GM18868 (cell line): ENCODE measurements around the gene P4HA2.

Experiments used
- ATAC-seq: cut with Tn5 transposase; IDR thresholded peaks from one replicate; pipeline ENCODE4 v1.9.1; 2021; ENCODE audit warnings: mild to moderate bottlenecking, moderate library complexity; ENCODE audit not compliant: unreplicated experiment

P4HA2 gene

DNA sequence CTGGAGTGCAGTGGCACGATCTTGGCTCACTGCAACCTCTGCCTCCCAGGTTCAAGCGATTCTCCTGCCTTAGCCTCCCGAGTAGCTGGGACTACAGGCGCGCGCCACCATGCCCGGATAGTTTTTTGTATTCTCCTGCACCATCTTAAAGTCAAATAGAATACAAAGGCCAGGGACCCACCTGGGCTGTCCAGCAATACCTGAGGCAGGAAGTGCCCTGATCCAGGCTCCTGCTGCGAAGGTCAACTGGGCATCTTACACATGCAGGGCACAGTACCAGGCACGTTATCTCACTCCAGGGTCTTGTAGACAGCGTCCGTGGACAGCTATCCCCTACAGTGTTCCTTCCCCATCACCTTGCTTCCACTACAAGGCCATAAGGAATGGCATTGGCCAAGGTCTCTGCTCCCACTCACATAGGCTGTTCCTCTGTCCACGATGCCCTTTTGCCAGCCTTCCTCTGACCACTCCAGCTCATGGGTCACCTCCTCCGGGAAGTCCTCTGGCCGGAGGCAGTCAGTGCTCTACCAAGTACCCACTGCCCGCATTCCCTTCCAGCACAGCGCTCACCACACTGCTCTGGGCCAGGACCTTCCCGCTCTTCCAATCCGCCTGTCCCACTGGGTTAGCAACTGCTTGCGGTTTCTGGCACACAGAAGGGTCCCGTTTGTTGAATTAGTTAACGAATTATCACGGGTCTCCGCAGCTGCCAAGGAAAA lies 978 bp downstream of the P4HA2 start:
- ATAC-seq: no peak

DNA sequence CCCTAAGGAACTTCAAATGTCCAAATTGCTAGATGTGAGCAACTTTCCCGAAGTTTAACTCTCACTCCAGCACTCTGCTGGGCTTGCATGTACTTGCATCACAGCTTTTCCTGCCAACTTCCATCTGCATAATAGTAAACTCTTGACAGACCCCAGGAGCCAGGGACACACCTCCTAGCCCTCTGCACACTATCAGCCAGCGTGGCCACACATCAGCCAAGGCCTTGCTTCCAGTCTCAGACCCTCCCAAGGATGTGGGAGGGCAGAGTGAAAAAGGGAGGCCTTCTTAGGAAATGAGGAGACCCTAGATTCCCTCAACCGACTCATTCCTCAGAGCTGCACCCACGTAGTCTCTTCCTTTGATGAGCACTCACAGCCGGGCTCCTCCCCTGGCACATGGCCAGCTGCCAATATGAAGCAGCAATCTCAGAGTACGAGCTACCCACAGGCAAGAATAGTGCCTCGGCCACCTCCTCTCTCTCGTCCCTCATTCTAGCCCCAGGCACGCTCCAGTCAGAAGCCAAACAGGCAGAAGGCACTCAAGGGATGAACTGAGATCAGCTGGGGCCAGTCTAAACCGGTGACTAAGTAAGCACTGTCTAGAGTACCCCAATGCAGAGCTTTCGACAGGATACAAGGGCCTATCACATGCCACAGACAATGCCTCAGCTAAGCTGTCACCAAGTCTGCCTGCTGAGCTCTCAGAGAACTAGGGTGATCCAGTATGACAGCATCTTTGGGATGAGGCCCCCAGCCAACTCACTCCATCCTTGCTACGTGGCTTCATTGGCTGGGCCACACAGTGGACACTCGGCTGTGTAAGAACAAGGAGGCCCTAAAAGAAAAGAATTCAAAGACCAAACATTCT lies 2.3 kb downstream of the P4HA2 start:
- no peak for ATAC-seq

DNA sequence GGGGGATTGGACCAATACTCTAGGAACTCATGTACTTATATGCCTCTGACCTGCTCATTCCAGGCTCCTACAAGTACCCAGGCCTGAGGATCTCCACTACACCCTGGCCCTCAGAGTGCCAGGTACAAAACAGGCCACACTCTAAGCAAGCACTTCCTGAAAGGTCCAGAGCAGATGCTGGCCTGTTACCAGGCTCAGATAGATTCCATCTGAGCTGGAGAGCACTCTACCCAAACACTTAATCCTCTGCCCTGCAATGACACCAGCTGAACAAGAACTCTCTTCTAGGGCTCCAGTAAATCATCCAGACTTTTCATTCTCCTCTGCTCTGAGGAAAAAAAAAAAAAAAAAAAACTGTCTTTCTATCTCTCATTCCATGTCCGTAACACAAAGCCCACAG lies 2.9 kb downstream of the P4HA2 start:
- ATAC-seq: no peak

DNA sequence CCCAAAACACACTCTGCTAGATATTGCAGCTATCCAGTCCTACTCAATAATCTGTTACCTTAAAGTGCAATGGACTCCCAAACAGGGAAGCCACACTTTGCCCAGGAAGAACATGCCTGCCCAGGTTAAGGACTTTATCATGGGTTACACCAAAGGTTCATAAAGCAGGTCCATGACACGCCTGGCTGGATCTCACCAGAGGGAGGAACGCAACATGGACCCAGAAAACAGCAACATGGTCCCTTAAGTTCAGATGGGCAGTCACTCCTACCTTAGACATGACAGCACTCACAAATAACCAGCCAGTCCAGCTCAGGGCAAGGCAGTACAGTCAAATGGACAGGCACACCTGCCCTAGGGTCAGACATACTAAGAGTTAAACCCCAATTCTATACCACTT lies 3.8 kb downstream of the P4HA2 start:
- no peak for ATAC-seq

DNA sequence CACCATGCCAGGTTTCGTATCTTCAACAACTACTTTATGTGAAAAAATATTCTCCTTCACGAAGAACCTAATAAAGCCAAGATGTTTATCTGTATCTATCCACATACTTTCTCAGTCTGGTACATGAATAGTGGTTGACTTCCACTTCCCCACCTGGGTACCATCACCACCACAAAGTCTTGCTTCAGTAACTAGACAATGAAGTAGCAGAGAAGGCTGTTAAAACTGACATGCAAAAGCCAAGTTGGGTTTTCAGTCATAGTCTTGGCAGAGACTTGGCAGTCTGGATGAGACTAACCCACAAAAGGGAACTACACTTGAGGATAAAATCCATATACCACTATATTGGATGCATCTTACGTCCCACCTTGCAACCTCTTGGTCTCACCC lies 5.0 kb downstream of the P4HA2 start:
- peak; percentile 90 for ATAC-seq

DNA sequence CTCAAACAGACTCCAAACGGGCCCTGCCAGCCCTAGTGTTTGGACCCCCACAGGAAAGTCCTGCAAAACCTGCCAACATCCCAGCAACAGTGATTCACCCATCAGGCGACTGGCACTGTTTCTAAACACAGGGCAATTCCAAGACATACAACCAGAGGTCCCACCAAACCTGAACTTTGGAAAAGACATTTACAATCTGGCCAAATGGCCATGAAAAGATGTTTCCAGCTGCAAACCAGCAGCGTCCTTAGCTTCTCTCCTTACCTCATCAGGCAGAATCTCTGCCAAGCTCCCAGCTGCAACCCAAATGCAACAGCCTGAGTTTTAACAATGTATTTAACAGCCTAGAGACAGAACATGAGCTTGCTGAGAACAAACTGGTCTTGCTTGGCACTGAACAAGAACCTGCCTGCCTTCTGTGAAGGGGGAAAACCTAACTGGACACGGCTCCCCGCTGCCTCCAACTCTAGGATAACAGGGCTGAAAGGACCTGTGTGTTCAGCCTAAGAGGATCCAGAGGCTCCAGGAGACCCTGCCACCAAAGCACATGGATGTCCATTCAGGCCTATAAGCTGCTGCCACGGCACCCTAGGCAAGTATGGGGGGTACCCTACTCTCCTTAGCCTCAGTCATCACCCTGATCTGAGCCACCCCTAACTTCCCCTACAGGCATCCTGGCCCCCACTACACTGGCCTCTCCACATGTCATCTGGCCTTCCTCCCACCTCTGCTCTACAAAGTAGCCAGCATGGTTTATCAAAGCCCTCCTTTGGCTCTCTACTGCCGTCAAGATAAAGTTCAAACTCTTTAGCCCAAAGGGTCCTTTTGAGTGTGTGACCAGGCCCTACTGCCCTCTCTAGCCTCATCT lies 5.6 kb downstream of the P4HA2 start:
- ATAC-seq: no peak

DNA sequence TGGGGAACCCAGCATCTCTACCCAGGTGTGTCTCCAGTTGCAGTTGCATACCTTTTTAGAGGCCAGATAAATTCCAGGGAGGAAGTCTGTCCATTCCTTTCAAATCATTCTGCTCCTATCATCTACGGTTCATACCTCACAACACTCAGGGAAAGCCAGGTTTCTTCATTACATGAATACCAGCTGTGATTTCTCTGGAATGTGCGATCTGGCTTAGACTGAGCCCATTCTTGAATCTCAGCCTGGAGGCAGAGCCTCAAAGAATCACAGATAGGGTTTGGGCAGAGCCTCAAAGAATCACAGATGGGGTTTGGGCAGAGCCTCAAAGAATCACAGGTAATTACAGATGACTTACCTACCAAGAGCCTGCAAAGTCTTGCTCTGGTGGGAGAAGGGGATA lies 7.2 kb downstream of the P4HA2 start:
- ATAC-seq: no peak

DNA sequence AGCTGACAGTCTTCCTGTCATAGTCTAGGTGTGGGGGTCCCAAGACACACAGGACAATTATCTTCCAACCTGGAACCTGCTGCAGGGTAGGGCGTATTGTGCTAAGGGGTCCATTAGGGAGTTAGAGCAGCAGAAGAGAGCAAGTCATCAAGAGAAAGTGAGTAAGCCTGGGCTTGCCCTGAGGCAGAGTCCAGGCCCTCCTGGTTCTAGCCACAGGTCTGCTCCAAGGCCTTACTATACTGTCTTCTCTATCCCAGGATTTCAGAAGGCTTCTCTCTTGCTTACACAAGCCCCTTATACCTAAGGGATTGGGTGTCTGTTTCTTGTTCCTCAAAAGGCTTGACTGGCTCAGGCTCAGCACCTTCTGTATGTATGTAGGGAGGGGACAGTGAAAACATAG lies 7.7 kb downstream of the P4HA2 start:
- no peak for ATAC-seq

DNA sequence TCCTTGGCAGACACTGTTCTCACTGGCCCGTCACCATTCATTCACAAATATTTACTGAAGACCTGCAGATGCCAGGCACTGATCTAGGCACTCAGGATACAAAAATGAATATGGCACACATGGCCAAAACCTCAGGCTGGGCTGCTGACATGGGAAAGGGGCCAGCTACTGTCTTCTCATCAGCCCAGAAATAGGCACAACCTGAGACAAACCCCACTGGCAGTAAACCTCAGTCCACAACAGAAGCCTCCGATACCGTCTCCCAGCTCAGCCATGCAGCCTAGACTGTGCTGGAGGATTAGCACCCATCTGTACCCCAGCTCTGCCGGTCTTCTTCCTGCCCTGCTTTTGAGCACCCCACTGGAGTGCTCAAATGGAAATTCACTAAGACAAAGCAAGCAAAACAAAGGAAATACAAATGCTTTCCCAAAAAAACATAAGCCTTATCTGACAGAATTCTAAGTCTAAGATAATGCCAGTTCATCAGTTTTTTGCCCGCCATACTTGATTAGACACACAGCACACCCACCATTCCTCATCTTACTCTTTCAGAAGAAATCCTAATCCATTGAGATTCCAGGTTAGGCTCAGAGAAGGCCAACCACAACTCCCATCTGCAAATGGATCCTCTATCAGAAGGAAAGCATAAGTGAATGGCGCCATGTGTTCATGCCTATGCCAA lies 8.2 kb downstream of the P4HA2 start:
- ATAC-seq: no peak

DNA sequence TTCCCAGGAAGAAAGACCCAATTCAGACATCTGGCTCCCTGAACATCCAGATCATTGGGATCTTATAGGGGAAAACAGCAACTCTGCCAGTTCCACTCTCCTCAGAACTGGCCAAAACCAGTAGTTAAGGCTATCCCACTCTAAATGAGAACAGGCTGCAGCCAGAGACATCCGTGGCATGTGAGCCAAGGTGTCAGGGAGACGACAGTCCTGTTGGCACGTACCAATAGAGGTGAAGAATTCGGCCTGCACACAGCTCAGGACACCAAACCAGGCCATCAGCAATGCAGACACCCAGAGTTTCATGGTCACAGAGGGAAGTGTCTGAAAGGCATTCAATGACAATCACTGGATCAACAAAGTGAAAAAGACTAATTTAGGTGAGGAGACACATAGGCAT lies 9.3 kb downstream of the P4HA2 start:
- ATAC-seq: no peak

DNA sequence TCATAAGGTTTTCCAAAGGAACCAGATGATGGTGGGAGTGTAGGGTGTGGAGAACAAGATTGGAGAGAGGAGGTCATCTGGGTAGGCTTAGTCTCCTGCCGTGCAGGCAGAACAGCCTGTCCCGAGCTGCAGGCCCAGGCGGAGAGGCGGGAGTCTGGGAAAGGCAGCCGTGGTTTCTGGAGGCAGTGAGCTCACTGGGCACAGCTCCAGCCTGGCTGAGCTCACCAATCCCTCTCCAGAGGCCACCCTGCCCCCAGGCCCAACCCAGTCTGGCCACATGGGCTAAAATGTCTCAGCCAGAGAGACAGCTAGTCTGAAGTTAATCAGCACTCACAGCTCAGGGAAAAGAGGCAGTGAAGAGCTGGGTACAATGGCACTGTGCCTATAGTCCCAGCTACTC lies 12.3 kb downstream of the P4HA2 start:
- no peak for ATAC-seq

DNA sequence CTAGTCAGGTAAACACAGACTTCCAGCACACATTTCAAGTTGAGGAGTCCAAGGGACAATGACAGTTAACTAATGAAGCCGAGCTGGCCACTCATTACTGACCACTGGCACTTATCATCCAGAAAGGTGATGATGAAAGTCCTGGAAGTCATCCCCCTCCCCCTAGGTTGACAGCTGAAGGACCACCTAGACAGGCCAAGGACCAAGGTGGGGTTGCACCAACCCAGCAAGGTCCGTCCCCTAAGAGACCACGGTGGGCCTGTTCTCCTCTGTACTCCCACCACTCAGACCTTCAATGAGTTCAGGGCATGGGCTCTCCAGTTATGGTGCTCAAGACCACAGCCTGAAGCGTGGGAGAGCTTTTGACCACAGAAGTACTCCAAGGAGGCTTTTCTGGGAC lies 13.2 kb downstream of the P4HA2 start:
- ATAC-seq: no peak

DNA sequence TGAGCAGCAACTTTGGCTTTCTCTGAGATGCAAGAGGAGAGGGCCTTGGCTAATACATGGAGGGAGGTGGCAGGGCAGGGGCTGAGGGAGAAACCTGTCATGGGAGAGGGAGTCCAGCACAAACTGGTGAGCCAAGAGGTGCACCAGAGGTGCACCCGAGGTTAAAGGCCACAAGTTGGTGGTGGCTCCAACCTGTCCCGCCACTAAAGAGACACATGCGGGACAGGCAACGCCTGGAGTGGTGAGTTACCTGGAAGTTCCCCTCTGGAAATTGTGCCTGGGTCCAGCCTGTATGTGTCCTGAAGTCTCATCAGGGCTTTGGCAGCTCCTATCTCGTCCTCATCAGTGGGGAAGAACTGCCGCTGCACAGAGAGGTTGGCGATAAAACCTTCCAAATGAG lies 14.0 kb downstream of the P4HA2 start:
- ATAC-seq: no peak

DNA sequence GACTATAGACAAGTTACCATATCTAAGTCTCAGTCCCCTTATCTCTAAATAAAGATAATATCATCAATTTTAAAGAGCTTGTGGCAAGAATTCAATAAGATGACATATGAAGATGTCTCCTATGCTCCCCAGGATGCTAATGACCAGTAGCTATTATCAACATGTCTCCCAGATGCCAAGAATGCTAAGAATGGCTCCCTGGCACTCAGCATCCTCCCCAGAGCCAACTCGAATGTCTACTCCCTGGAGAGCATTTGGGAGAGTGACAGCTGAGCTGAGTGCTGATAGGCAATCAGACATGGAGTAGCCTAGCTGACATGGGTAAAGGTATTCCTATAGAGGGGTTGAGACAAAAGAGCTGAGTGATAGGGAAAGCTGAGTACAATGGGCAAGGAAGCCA lies 15.9 kb downstream of the P4HA2 start:
- no peak for ATAC-seq

DNA sequence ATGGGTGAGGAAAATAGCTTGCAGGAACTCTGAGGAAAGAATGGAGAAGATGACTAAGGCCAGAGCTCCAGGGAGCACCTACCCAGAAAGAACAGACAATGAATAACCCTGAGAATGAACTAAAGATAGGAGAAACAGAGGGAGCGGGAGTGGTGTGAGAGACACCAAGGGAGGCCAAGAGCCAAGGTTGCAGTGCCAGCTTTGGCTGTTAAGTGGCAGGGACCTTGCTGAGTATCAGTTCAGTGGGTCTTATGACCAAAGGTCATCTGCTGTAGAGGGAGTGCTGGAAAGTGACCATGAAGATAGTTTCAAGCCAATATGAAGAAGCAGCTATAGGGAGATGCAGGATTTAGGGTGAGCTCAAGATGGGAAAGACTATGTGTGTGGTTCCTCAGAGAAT lies 16.7 kb downstream of the P4HA2 start:
- no peak for ATAC-seq

DNA sequence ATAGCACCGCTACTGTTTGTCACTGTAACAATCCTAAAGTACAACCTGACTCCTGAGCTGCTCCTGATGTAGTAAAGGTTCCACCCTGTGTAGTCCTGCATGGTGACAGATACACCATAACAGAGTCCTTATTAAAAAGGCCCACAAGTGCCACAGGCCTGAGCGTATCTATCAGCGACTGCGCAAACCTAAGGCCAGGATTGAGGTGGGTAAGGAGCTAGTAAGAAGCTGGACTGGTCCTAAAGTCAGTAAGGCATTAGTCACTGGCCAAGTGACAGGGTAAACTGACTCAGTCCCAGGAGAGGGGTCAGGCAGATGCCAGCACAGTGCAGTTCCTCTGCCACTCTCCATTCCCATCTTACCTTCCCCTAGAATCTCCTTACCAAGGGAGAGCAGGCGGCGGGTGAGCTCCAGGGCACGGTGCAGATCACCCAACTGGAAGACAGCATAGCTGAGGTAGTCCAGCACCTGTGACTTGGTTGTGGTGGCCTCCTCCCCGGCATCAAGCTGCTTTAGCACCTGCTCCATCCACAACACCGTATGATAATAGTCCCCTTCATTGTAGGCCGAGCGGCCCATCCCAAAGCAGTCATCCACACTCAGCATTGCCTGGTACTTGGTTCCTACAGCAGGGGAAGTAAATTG lies 17.6 kb downstream of the P4HA2 start:
- no peak for ATAC-seq

DNA sequence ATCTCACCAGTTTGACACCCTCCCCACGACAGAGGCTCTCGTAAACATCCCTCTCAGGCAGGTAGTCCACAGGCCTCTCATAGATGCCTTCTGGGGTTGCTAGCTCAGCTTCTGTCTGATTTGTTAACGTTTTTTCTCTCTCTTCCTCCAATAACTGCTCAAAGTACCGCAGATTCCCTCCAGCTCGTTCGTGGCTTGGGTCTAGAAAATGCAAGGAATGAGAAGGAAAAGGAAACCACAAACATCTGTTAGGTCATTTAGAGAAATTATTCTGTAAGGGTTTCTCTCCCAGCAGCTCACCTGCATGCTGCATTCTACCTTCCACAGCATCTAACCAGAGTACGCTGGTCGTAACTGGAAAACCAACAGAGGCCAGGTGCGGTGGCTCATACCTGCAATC lies 18.5 kb downstream of the P4HA2 start:
- no peak for ATAC-seq

DNA sequence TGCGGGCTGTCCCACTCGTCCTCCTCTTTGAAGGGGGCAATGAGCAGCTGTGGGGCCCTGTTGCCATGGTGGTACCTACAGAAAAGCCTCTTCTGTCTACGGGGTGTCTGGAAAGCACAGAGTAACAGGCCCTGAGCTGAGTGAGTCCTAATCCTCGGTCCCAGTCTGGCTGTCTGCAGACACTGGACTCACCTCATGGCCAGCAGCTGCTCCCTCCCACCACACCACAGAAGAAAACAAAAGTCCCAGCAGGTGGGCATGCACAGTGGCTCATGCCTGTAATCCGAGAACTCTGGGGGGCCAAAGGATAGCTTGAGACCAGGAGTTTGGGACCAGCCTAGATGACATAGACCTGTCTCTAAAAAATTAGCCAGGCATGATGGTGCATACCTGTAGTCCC lies 19.9 kb downstream of the P4HA2 start:
- no peak for ATAC-seq

DNA sequence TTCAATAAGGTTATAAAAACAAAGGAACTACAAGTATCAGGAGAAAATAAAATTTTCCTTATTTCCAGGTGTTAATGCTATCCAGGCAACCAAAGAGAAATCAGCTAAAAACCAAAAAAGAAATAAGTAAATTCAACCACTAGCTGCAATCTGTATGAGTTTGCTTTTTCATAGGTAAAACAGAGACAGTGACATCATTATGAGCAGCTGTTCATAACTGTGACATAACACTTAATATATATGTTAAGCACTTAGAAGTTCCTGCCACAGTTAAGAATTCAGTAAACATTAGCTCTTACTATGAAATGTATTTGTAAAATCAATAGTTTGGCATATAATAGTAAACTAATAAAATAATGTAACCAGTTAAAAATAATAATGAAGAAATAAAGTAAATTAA lies 20.9 kb downstream of the P4HA2 start:
- ATAC-seq: no peak

DNA sequence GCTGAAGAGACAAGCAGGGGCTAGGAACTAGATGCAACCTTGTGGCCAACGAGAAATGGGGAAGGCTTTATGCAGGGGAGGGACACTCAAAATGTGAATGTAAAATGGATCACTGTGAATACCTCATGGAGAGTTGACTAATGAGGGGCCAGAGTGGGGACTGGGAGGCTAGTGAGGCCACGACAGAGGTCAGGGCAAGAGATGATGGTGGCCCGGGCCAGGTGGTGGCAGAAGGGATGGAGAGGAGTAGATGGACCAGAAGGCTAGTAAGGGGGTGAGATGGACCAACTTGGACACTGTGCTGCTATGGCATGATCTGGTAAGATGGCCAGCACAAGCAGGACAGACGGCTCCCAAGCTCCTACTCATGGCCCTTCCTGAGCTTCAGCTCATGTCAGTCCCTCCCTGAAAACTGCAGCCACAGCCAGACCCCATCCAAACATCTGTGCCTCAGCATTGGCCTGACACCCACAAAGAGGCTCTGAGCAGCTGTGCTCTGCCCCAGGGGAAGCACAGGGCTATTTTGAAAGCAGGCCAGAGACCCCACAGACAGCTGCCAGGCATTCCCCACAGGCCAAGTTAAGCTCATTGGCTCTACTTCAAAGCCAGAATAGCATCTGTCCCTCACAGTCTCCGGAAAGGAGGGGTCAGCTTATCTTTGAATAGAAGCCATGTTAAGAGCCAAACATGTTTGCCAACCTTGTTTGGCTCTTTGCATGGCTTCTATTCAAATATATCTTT lies 22.1 kb downstream of the P4HA2 start:
- peak; percentile 64 for ATAC-seq
